ENCODE results near the gene ADD2. TPM values are rescaled to one million over a fixed set of nuclear protein-coding genes. Genes with fewer than 3 reads are reported as not detected.

ADD2 gene
- total RNA-seq, 2 donors from 2014 or later: 2.3 to 7.6 TPM

GRCh38 chr2:70724366-70724765 lies 43.6 kb downstream of the ADD2 start:
- no peak for DNase-seq
- Histone ChIP-seq H3K27me3 (no peaks in the 10 kb centered on the region), H3K36me3 (replicated peaks in 1 of 2; ENCODE audit: insufficient read depth in 1 of 2, low read depth in 2 of 2) (no peaks in the 10 kb centered on the region), H3K4me1 (no peaks in the 10 kb centered on the region), H3K27ac (no peak overlapping the region), H3K4me3 (no peak overlapping the region), H3K9me3 (no peaks in the 10 kb centered on the region)
- WGBS, 2 donors: 81 to 88% methylated on average over 3 to 7 of the region's 7 CpGs
- no peak for TF ChIP-seq POLR2A (IDR thresholded peaks at IDR 0.05)
- no peak for TF ChIP-seq CTCF (IDR thresholded peaks at IDR 0.05)
- intact Hi-C loops (cut with DNase I): no loop called here
- ATAC-seq: no peak

GRCh38 chr2:70723286-70723885 lies 44.6 kb downstream of the ADD2 start:
- H3K9me3 ChIP-seq: no peaks in the 10 kb centered on the region
- TF ChIP-seq CTCF (IDR thresholded peaks at IDR 0.05): no peak
- ATAC-seq: no peak
- no peaks in the 10 kb centered on the region for H3K36me3 ChIP-seq (replicated peaks in 1 of 2; ENCODE audit: insufficient read depth in 1 of 2, low read depth in 2 of 2)
- H3K27ac ChIP-seq: no peak overlapping the region
- 80 to 88% methylated on average over 5 of the region's 5 CpGs for WGBS, 2 donors
- no peak overlapping the region for H3K4me3 ChIP-seq
- no peaks in the 10 kb centered on the region for H3K4me1 ChIP-seq
- no peak for DNase-seq
- no peaks in the 10 kb centered on the region for H3K27me3 ChIP-seq
- intact Hi-C loops (cut with DNase I): no loop called here

- Histone ChIP-seq H3K9me3 (no peaks in the 10 kb centered on the region), H3K27ac (no peak overlapping the region), H3K4me1 (no peaks in the 10 kb centered on the region), H3K36me3 (replicated peaks in 1 of 2; ENCODE audit: insufficient read depth in 1 of 2, low read depth in 2 of 2) (no peaks in the 10 kb centered on the region), H3K27me3 (no peaks in the 10 kb centered on the region), H3K4me3 (no peak overlapping the region)
- WGBS, 2 donors: 72 to 84% methylated on average over 6 of the region's 6 CpGs
- intact Hi-C loops (cut with DNase I): no loop called here
- TF ChIP-seq CTCF (IDR thresholded peaks at IDR 0.05) (no peak), POLR2A (IDR thresholded peaks at IDR 0.05) (no peak)
- no peak for DNase-seq
- ATAC-seq: no peak
Measured at GRCh38 chr2:70720124-70720523, 47.9 kb downstream of the ADD2 start.

- ATAC-seq: no peak
- H3K27ac ChIP-seq: no peak overlapping the region
Measured at GRCh38 chr2:70719231-70719630, 48.8 kb downstream of the ADD2 start.

More at GRCh38 chr2:70719231-70719630, 48.8 kb downstream of the ADD2 start:
- no peak for DNase-seq
- Histone ChIP-seq H3K36me3 (replicated peaks in 1 of 2; ENCODE audit: insufficient read depth in 1 of 2, low read depth in 2 of 2) (no peaks in the 10 kb centered on the region), H3K27me3 (no peaks in the 10 kb centered on the region), H3K4me3 (no peak overlapping the region), H3K4me1 (no peaks in the 10 kb centered on the region), H3K9me3 (no peaks in the 10 kb centered on the region)
- no peak for TF ChIP-seq POLR2A (IDR thresholded peaks at IDR 0.05)
- no peak for TF ChIP-seq CTCF (IDR thresholded peaks at IDR 0.05)
- intact Hi-C loops (cut with DNase I): no loop called here
- WGBS, 2 donors: 56 to 91% methylated on average over 3 of the region's 3 CpGs
